IPS-NIHi7 (cell line): Measurements from ENCODE around the gene SLC12A3.

Experiments used
- DNase-seq: peaks from one replicate; pipeline ENCODE4 v3.0.0; 2012; ENCODE audit warnings: mixed read lengths; ENCODE audit errors: extremely low spot score

SLC12A3 gene

GRCh38 chr16:56864960-56865359 lies at the start of gene SLC12A3:
TSS of gene SLC12A3 (plus strand) at chr16:56865207. CDS start at chr16:56865236, 29 bp downstream.
- DNase-seq, result no peak

GRCh38 chr16:56815721-56816120 lies 49.3 kb upstream of the SLC12A3 start:
- no peak for DNase-seq

GRCh38 chr16:56817056-56817455 lies 48.0 kb upstream of the SLC12A3 start:
- no peak for DNase-seq

- DNase-seq, result no peak
These were observed 47.1 kb upstream of the SLC12A3 start for GRCh38 chr16:56817938-56818337.

- no peak for DNase-seq
These were observed 41.8 kb upstream of the SLC12A3 start for GRCh38 chr16:56823081-56823733.

DNA sequence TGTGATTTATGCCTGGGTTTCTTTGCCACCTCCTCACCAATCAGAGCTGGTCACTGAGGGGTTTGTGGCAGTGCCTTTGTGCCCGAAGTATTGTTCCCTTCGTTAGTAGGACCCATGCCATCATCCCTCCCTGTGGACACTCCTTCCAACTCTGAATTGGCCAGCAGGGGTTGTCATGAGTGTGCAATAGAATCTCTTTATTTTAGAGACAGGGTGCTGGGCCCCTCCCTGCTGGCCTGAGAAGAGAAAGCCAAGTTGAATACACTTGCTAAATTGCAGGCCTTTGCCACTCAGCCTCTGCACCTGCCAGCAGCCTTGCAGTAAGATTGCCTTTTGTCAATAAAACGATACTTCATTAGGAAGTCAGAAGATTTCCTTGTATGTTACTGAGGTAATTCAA lies 40.7 kb upstream of the SLC12A3 start:
- no peak for DNase-seq

GRCh38 chr16:56824804-56825203 lies 40.2 kb upstream of the SLC12A3 start:
- DNase-seq, result no peak

- no peak for DNase-seq
These were observed 39.2 kb upstream of the SLC12A3 start for GRCh38 chr16:56825826-56826225.

DNA sequence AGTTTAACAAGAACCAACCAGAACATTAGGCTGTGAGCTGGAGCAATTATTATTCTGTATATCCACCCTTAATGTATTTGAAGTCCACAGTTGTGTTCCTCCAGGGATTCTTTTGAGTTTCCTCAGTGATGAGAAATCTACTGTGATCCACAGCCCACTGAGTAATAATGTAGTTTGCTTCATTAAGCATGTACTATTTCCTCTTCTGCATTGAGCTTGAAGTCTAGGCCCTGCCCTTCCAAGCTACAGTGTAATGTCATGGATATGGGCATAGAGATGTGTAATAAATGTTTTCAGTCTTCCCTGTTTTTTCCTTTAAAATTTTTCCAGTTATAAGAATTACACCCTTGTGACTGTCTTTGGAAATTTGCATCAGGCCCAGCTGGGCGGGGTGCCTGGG lies 36.4 kb upstream of the SLC12A3 start:
- no peak for DNase-seq

DNA sequence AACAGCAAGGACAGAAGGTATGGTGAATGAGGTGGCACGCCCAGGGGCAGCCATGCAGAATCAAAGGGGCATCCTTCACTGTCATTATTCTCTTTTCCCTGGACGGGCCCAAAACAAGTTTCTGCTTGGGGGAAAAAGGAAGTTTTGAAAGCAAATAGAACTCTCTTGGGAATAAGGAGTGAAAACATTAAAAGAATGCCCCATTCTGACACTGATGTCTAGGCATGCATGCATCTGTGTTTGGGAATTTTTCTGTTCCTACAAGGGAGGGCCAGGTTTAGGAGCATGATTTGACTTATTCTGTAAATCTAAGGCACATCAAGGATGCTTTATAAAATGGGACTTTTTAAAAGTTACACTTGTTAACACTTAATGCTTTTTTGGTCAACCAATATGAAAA lies 34.3 kb upstream of the SLC12A3 start:
- no peak for DNase-seq

GRCh38 chr16:56832768-56833167 lies 32.2 kb upstream of the SLC12A3 start:
- no peak for DNase-seq

GRCh38 chr16:56833243-56833970 lies 31.6 kb upstream of the SLC12A3 start:
- DNase-seq, result no peak

DNA sequence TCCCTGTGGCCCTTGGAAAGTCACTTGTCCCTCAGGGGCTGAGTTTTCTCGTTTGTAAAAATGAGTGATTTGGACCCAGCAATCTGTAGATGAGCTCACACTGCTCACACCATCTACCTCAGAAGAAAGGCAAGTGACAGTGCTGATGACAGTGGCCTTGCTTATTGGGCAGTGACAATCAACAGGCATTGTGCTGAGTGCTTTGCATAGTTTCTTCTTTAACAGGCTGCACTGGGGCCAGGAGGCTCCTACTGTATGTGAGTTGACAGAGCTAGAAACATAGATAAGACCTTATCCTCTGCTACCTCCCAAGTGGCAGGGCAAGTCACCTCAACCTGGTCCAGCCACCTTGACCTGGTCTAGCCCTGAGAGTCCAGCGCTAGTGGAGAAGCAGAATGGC lies 29.7 kb upstream of the SLC12A3 start:
- DNase-seq, result no peak

GRCh38 chr16:56836410-56837230 lies 28.4 kb upstream of the SLC12A3 start:
- no peak for DNase-seq

DNA sequence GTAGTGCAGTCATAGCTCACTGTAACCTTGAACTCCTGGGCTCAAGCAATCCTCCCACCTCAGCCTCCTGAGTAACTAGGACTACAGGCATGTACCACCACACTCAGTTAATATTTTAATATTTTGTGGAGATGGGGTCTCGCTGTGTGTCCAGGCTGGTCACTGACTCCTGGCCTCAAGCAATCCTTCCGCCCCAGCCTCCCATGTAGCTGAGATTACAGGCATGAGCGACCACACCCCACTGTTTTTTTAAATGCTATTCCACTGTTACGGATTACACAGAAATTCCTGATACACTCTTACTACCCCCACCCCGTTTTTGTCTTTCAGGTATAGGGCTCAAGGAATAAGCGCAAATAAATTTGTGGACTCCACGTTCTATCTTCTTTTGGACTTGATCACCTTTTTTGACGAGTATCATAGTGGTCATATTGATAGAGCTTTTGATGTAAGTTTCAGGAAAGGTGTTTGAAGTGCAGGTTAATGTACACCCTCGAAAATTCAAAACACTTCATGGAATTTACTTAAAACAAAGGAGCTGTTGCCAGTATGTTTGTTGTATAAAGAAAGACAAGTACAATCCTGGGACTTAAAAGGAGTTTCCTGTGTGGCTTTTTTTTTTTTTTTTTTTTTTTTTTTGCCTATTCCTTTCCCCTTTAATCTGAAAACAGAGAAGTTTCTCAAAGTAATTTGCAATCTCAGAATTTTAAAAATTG lies 26.2 kb upstream of the SLC12A3 start:
- DNase-seq, result no peak

GRCh38 chr16:56841233-56841632 lies 23.8 kb upstream of the SLC12A3 start:
- DNase-seq, result no peak

GRCh38 chr16:56841659-56842058 lies 23.3 kb upstream of the SLC12A3 start:
- no peak for DNase-seq

- DNase-seq, result no peak
These were observed 22.9 kb upstream of the SLC12A3 start for GRCh38 chr16:56842133-56842532.

DNA sequence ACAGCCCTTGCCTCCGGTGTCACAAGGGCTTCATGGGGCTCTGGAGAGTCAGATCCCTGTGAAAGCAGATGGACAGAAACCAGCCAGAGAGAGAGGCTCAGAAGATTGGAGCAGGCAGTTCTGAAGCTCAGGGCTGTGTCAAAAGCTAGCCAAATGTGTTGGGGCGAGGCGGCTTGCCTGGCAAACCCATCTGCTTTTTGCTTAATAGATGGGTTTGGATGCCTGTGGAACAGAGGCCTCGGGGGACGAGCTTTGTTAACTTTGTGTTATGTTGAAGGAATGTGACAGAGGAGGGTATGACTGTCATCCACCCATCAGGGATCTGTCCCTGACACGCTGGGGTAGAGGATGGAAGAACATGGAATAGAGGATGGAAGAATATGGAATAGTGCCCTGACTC lies 21.0 kb upstream of the SLC12A3 start:
- DNase-seq, result no peak

DNA sequence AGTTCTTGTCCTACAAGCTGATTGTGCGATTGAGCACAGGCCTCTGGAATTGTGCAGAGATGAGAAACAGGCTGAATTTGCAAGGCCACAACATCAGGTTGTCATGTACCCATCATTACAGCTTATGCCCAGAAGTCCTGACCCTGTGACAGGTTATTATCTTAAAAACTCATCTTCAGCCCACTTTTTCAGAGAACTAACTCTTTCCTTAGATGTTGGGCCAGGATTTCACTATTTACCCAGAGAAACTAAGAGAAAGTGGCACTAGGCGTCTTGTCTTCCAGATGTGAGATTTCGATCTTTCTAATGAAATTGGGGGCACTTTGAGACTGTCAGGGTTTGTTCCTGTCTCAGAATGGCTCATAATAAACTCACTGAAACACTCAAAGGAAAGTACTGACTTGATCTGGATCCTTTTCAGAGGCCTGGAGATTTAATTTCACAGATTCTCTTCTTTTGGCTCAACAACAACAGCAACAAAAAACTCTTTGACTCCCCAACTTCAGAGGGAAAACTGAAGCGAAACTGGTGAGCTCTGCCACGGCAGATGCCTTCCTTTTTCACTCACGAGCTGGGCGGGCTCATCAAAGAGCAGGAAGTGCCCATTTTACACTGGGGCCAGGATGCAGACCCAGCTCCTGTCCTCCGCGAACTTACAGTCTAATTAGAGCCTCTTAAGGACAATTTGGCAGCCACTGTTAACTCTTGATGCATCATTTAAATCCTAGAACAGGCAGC lies 17.7 kb upstream of the SLC12A3 start:
- DNase-seq, result no peak
